HG03060 (cell line): ENCODE data around the gene PAPOLB.

ENCODE experiments used
- ATAC-seq: cut with Tn5 transposase; IDR thresholded peaks from one replicate; pipeline ENCODE4 v1.9.1; 2021; ENCODE audit warnings: low read depth, moderate number of reproducible peaks; ENCODE audit not compliant: unreplicated experiment

Gene PAPOLB

GRCh38 chr7:4878336-4879335 is 16.8 kb upstream of the PAPOLB start:
- ATAC-seq, result no peak

GRCh38 chr7:4876586-4876985 is 14.8 kb upstream of the PAPOLB start:
- ATAC-seq, result no peak

GRCh38 chr7:4875391-4875790 is 13.6 kb upstream of the PAPOLB start:
- no peak for ATAC-seq

GRCh38 chr7:4873071-4873944 is 11.5 kb upstream of the PAPOLB start:
- no peak for ATAC-seq

GRCh38 chr7:4871930-4872675 is 10.3 kb upstream of the PAPOLB start:
- no peak for ATAC-seq

- no peak for ATAC-seq
Observed at GRCh38 chr7:4871056-4871680, 9.3 kb upstream of the PAPOLB start.

- no peak for ATAC-seq
Observed at GRCh38 chr7:4868493-4868892, 6.7 kb upstream of the PAPOLB start.

GRCh38 chr7:4866528-4867496 is 5.0 kb upstream of the PAPOLB start:
- ATAC-seq, result no peak

GRCh38 chr7:4862156-4862555 is 326 bp upstream of the PAPOLB start:
- no peak for ATAC-seq

GRCh38 chr7:4861227-4861626 is 603 bp downstream of the PAPOLB start:
- no peak for ATAC-seq

- ATAC-seq, result no peak
Observed at GRCh38 chr7:4857189-4857588, 4.6 kb downstream of the PAPOLB start.

GRCh38 chr7:4856336-4857057 is 5.3 kb downstream of the PAPOLB start:
- ATAC-seq, result no peak

GRCh38 chr7:4854916-4855315 is 6.9 kb downstream of the PAPOLB start:
- no peak for ATAC-seq

GRCh38 chr7:4851459-4852422 is 10.1 kb downstream of the PAPOLB start:
- ATAC-seq, result no peak

- no peak for ATAC-seq
Observed at GRCh38 chr7:4850262-4850795, 11.5 kb downstream of the PAPOLB start.

- no peak for ATAC-seq
Observed at GRCh38 chr7:4849390-4849789, 12.4 kb downstream of the PAPOLB start.

- no peak for ATAC-seq
Observed at GRCh38 chr7:4845740-4846142, 16.1 kb downstream of the PAPOLB start.
